ENCODE measurements around the gene ADGRD1.

The ADGRD1 gene

DNA sequence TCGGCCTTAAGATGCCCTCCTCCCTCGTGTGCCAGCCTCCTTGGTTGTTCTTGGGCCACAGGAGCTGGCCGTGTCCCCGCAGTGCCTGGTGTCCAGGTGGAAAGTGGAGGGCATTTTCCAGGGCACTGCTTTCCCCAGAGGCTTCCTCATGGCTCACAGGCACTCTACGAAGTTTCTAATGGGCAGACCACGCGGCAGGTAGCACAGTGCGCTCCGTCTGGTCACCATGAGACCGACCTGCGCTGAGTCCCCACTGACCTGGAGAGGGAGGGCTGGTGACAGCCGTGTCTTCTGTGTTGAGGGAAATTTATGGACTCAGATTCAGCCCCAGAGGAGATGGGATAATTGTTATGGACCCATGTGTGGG, 186.3 kb downstream of the ADGRD1 start (continued):
- TF ChIP-seq, protein P1, sequence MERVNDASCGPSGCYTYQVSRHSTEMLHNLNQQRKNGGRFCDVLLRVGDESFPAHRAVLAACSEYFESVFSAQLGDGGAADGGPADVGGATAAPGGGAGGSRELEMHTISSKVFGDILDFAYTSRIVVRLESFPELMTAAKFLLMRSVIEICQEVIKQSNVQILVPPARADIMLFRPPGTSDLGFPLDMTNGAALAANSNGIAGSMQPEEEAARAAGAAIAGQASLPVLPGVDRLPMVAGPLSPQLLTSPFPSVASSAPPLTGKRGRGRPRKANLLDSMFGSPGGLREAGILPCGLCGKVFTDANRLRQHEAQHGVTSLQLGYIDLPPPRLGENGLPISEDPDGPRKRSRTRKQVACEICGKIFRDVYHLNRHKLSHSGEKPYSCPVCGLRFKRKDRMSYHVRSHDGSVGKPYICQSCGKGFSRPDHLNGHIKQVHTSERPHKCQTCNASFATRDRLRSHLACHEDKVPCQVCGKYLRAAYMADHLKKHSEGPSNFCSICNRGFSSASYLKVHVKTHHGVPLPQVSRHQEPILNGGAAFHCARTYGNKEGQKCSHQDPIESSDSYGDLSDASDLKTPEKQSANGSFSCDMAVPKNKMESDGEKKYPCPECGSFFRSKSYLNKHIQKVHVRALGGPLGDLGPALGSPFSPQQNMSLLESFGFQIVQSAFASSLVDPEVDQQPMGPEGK (CRISPR knock-in tag; IDR thresholded peaks at IDR 0.05; ENCODE audit: borderline replicate concordance), result no peak
- no peak for TF ChIP-seq RARB (CRISPR knock-in tag; IDR thresholded peaks at IDR 0.05)
- TF ChIP-seq ZNF8 (CRISPR knock-in tag; IDR thresholded peaks at IDR 0.05), result no peak
- no peak for TF ChIP-seq ZNF70 (CRISPR knock-in tag; IDR thresholded peaks at IDR 0.05)
- TF ChIP-seq OSR1 (CRISPR knock-in tag; IDR thresholded peaks at IDR 0.05), result no peak
- no peak for TF ChIP-seq ISL1 (CRISPR knock-in tag; IDR thresholded peaks at IDR 0.05)

DNA sequence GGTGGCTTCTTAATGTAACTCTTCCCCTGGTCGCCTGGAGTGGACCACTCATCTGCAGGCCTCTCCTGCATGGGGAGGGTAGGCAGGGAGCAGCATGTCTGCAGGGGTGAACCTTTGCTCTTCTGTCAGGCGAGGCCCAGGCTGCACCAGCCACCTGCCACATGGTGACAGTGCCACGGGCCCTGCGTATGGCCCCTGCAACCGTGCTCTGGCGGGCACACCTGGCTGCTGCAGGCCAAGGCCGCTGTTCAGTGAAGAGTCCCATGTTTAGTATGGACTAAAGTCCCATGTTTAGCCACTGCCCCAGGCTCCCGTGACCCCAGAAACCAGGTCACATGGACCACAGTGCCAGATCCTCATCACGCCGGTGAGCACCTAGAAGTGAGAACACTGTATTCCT, 187.0 kb downstream of the ADGRD1 start:
- no peak for ATAC-seq
- TF ChIP-seq ZNF8 (CRISPR knock-in tag; IDR thresholded peaks at IDR 0.05), result no peak
- no peak for TF ChIP-seq ZFP30 (CRISPR knock-in tag; IDR thresholded peaks at IDR 0.05)
- no peak for TF ChIP-seq ESRRG (CRISPR knock-in tag; IDR thresholded peaks at IDR 0.05)
- no peak for TF ChIP-seq ZFP3 (CRISPR knock-in tag; IDR thresholded peaks at IDR 0.05)
- TF ChIP-seq OSR1 (CRISPR knock-in tag; IDR thresholded peaks at IDR 0.05), result no peak
- no peak for TF ChIP-seq PPARA (CRISPR knock-in tag; IDR thresholded peaks at IDR 0.05; ENCODE audit: borderline replicate concordance)
- no peak for TF ChIP-seq ZC3H10 (CRISPR knock-in tag; IDR thresholded peaks at IDR 0.05)
- TF ChIP-seq ISL1 (CRISPR knock-in tag; IDR thresholded peaks at IDR 0.05), result no peak
- no peak for TF ChIP-seq GLIS3 (CRISPR knock-in tag; IDR thresholded peaks at IDR 0.05)
- no peak for TF ChIP-seq ZNF70 (CRISPR knock-in tag; IDR thresholded peaks at IDR 0.05)
- TF ChIP-seq BACH2 (CRISPR knock-in tag; IDR thresholded peaks at IDR 0.05; ENCODE audit: borderline replicate concordance), result no peak
- TF ChIP-seq, protein P2, sequence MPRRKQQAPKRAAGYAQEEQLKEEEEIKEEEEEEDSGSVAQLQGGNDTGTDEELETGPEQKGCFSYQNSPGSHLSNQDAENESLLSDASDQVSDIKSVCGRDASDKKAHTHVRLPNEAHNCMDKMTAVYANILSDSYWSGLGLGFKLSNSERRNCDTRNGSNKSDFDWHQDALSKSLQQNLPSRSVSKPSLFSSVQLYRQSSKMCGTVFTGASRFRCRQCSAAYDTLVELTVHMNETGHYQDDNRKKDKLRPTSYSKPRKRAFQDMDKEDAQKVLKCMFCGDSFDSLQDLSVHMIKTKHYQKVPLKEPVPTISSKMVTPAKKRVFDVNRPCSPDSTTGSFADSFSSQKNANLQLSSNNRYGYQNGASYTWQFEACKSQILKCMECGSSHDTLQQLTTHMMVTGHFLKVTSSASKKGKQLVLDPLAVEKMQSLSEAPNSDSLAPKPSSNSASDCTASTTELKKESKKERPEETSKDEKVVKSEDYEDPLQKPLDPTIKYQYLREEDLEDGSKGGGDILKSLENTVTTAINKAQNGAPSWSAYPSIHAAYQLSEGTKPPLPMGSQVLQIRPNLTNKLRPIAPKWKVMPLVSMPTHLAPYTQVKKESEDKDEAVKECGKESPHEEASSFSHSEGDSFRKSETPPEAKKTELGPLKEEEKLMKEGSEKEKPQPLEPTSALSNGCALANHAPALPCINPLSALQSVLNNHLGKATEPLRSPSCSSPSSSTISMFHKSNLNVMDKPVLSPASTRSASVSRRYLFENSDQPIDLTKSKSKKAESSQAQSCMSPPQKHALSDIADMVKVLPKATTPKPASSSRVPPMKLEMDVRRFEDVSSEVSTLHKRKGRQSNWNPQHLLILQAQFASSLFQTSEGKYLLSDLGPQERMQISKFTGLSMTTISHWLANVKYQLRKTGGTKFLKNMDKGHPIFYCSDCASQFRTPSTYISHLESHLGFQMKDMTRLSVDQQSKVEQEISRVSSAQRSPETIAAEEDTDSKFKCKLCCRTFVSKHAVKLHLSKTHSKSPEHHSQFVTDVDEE (CRISPR knock-in tag; IDR thresholded peaks at IDR 0.05), result no peak
- TF ChIP-seq, protein P1 (CRISPR knock-in tag; IDR thresholded peaks at IDR 0.05; ENCODE audit: borderline replicate concordance), result no peak
- TF ChIP-seq, protein P3, sequence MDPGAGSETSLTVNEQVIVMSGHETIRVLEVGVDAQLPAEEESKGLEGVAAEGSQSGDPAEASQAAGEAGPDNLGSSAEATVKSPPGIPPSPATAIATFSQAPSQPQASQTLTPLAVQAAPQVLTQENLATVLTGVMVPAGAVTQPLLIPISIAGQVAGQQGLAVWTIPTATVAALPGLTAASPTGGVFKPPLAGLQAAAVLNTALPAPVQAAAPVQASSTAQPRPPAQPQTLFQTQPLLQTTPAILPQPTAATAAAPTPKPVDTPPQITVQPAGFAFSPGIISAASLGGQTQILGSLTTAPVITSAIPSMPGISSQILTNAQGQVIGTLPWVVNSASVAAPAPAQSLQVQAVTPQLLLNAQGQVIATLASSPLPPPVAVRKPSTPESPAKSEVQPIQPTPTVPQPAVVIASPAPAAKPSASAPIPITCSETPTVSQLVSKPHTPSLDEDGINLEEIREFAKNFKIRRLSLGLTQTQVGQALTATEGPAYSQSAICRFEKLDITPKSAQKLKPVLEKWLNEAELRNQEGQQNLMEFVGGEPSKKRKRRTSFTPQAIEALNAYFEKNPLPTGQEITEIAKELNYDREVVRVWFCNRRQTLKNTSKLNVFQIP (CRISPR knock-in tag; IDR thresholded peaks at IDR 0.05; ENCODE audit: borderline replicate concordance, low read depth), result no peak
- TF ChIP-seq, protein P4, sequence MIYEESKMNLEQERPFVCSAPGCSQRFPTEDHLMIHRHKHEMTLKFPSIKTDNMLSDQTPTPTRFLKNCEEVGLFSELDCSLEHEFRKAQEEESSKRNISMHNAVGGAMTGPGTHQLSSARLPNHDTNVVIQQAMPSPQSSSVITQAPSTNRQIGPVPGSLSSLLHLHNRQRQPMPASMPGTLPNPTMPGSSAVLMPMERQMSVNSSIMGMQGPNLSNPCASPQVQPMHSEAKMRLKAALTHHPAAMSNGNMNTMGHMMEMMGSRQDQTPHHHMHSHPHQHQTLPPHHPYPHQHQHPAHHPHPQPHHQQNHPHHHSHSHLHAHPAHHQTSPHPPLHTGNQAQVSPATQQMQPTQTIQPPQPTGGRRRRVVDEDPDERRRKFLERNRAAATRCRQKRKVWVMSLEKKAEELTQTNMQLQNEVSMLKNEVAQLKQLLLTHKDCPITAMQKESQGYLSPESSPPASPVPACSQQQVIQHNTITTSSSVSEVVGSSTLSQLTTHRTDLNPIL (CRISPR knock-in tag; IDR thresholded peaks at IDR 0.05; ENCODE audit: low read depth), result no peak

DNA sequence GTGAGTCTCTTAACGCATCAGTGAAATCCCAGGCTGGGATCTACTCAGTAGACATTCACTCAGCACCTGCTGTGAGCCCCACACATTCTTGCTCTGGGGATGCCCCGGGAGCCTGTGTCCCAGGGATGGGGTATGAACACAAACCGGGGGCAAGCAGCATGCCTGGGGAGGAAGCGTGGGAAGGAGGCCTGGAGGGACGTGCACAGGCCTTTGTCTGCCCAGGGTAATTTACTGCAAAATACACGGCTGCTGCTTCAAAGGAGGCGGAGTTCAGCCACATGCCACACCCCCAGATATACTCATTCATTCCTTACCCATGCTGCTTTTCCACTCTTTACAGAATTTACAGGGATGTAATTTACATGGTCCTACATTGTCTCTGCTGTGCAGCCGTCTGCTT, 187.8 kb downstream of the ADGRD1 start:
- no peak for TF ChIP-seq TOX (CRISPR knock-in tag; IDR thresholded peaks at IDR 0.05; ENCODE audit: borderline replicate concordance)
- no peak for TF ChIP-seq ZC3H10 (CRISPR knock-in tag; IDR thresholded peaks at IDR 0.05)
- TF ChIP-seq PPARA (CRISPR knock-in tag; IDR thresholded peaks at IDR 0.05; ENCODE audit: borderline replicate concordance), result no peak
- TF ChIP-seq, protein P5, sequence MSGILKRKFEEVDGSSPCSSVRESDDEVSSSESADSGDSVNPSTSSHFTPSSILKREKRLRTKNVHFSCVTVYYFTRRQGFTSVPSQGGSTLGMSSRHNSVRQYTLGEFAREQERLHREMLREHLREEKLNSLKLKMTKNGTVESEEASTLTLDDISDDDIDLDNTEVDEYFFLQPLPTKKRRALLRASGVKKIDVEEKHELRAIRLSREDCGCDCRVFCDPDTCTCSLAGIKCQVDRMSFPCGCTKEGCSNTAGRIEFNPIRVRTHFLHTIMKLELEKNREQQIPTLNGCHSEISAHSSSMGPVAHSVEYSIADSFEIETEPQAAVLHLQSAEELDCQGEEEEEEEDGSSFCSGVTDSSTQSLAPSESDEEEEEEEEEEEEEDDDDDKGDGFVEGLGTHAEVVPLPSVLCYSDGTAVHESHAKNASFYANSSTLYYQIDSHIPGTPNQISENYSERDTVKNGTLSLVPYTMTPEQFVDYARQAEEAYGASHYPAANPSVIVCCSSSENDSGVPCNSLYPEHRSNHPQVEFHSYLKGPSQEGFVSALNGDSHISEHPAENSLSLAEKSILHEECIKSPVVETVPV (CRISPR knock-in tag; IDR thresholded peaks at IDR 0.05), result no peak
- no peak for ATAC-seq
